GM19351 (cell line): ENCODE measurements around the gene PDIA4.
"Not testable (repeated sequence)": the region's sequence is repeated elsewhere in the genome, so short reads cannot be mapped to it uniquely, and the experiment has no call there.

ENCODE experiments used
- ATAC-seq: cut with Tn5 transposase; IDR thresholded peaks from one replicate; pipeline ENCODE4 v1.9.1; 2021; ENCODE audit warnings: mild to moderate bottlenecking, moderate library complexity; ENCODE audit not compliant: unreplicated experiment

PDIA4 gene, protein sequence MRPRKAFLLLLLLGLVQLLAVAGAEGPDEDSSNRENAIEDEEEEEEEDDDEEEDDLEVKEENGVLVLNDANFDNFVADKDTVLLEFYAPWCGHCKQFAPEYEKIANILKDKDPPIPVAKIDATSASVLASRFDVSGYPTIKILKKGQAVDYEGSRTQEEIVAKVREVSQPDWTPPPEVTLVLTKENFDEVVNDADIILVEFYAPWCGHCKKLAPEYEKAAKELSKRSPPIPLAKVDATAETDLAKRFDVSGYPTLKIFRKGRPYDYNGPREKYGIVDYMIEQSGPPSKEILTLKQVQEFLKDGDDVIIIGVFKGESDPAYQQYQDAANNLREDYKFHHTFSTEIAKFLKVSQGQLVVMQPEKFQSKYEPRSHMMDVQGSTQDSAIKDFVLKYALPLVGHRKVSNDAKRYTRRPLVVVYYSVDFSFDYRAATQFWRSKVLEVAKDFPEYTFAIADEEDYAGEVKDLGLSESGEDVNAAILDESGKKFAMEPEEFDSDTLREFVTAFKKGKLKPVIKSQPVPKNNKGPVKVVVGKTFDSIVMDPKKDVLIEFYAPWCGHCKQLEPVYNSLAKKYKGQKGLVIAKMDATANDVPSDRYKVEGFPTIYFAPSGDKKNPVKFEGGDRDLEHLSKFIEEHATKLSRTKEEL

DNA sequence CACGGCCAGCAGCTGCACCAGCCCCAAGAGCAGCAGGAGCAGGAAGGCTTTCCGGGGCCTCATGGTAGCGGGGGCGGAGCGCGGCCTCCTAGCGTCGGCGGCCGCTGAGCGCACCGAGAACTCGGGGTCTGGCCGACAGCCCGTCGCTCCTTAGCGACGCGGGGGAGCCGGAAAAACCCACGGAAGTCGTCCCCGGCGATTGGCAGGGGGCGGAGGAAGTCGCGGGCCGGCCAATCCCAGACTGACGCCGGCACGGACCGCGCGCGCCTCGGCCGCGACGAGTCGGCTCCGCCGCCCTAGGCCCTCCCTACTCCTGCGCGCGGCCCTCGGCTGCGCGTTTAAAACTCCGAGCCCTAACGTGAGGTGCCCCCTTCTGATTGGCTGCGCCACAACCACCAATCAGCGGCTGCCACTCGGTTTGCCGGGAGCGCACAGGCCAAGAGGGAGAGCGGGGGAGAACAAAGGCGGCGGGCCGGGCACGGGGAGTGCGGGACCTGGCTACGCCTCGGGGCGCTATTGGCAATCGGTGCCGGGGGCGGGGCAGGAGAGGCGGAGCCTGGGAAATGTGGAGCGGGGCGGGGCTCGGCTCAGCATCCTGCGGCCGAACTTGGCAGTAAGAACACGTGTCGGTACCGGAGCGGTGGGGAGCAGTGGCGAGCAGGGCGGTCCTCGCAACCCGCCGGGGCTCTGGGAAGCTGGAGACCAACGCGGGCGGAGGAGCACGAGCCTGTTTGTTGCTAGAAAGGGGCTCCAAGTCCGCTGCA is at the start of gene PDIA4:
TSS of gene PDIA4 (minus strand) at position 160 of the 764 bp plus-strand sequence. CDS start at position 63, 97 bp downstream.
- peak; percentile 89 for ATAC-seq

DNA sequence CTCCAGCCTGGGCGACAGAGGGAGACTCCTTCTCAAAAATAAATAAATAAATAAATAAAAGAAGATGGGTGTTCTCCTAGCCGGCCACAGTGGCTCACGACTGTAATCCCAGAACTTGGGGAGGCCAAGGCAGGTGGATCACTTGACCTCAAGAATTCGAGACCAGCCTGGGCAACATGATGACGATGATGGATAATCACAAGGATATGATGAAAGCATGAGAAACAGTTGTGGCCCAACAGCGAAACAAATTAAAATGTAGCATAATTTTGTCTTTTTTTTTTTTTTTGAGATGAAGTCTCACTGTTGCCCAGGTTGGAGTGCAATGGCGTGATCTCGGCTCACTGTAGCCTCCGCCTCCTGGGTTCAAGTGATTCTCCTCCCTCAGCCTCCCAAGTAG is 49.3 kb upstream of the PDIA4 start:
- ATAC-seq: no peak

DNA sequence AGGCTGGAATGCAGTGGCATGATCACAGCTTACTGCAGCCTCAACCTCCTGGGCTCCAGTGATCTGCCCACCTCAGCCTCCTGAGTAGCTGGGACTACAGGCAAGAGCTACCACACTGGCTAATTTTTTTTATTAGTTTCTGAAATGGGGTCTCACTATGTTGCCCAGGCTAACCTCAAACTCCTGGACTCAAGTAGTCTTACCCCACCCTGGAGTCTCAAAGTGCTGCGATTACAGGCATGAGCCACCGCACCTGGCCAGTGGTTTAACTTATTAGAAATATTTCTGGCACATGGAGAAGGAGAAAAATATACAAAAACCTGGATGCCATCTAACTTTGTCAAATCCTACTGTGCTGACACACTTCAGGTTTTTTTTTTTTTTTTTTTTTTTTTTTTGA is 47.0 kb upstream of the PDIA4 start:
- no peak for ATAC-seq

DNA sequence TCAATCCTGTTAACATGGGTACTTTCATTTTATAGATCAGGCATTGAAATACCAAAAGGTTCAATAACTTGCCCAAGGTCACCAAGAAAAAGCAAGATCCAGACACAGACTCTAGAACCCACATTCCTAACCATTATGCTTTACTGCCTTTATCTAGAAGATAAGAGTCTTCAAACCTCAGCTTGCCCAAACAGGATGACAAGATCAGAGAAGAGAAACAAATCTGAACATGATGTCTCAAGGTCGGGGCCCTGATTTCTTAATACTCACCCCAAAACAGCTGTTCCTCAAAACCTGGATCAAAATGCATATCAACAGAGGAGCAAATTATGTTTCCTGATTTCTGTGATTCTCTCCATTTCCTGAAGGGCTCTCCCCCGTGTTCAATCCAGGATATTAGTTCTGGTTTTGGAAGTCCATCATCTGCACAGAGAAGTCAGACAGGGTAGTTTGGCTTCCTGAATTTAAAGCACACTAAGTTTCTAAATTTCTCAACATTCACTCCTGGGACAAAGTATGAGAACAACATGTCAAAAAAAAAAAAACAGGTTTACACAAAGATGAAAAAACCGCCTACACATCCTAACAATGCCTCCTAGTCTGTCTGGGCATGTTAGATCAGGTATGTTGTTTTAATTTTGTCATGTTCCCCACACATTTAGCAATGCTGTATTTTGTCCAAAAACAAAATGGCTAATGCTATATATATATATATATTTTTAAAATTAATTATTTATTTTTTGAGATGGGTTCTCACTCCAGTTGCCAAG is 46.0 kb upstream of the PDIA4 start:
- no peak for ATAC-seq

DNA sequence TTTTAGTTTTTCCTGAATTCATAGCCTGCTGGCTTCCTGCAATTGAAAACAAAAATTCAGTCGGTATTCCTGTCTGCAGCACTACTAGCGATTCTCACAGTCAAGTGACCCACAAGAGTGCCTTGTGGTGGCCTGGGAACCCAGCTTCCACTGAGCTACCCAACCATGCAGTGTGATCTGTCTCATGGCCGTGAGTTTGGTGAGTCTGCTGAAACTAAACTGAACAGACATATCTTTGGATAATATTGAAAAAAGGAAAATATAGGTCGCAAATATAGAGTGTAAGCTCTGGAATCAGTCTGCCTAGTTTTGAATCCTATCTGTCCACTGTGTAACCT is 44.1 kb upstream of the PDIA4 start:
- ATAC-seq: no peak

DNA sequence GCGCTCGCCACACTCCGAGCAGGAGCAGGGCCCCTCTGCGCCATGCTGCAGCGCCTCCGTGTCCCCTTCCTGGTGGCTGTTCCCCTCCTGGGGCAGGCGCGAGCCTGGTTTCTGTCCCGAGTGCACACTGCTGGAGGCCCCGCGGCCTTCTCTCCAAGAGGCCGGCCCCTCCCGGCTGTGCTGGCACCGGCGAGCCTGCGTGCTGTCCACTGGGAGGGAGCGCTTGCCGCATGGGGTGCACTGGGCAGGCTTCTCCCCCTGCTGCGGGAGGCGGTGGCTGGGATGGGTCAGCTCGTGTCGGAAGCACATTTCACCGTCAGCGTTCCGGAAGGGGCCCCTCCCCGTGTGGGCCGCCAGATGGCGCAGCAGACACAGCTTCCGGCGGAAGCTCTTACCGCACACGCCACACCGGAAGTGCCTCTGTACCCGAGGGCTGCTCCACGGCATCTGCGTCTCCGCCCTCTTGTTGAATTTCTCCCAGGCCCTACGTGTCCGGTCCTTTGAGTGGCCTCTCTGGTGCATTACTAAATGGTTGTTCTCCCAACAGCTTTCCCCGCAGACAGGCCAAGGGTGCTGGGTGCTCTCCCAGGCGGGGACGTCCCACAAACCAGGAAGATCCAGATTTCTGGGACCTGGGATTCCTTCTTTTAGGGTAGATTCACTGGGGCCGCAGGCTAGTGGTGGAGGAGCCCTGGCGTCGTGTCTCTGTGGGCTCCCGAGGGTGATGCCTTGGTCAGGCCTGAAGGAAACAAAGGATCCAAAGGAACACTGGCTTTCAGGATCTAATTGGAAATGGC is 43.5 kb upstream of the PDIA4 start:
- ATAC-seq: no peak

DNA sequence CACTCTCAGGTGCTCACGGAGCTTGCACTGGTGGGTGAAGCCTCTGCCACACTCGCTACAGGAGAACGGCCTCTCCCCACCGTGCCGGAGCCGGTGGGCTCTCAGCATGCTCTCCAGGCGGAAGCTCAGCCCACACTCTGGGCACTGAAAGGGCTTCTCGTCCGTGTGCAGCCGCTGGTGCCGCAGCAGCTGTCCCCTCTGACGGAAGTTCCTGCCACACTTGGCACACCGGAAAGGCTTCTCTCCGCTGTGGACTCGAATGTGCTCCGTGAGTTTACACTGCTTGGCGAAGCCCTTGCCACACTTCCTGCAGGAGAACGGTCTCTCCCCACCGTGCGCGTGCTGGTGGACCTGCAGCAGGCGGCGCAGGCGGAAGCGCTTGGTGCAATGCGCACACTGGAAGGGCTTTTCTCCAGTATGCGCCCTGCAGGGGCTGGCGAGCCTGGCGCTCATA is 42.9 kb upstream of the PDIA4 start:
- no peak for ATAC-seq

DNA sequence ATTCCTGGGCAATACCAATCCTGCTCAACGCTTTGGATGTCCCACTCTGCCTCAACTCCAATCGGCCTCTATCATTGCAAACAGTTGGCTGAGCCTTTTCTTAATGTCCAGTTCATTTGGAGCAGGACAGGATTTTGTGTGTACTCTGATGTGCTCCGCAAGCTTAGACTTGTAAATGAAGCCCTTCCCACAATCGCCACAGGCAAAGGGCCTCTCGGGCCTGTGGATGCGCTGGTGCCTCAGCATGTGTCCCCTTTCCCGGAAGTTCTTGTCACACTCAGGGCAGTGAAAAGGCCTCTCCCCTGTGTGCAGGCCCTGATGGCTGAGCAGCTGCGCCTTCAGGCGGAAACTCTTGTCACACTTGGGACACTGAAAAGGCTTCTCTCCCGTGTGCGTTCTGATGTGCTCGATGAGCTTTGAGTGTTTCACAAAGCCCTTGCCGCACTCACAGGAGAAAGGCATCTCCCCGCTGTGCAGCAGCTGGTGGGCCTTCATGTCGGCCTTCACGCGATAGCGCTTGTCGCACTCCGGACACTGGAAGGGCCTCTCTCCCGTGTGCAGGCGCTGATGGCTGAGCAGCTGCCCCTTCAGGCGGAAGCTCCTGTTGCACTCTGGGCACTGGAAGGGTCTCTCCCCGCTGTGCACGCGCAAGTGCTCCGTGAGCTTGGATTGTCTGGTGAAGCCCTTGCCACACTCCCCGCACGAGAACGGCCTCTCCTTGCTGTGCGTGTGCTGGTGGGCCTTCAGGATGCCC is 42.2 kb upstream of the PDIA4 start:
- no peak for ATAC-seq

DNA sequence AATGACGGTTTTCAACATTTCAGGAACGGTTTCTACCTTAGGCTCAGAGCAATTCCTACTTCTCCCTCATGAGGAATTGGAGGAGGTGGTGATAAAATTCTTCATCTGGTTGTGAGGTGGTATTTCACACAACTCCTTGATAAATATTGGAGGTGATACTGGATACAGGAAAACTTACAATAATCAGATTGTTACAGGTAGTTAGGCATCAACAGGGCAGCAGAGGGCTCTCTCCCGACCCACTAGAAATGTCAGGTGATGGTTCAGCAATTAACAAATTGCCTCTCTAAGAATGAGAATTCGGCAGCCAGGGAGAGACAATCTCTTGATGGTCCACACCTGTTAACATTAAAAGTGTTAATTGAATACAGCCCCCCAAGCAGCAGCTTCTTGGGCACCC is 39.6 kb upstream of the PDIA4 start:
- no peak for ATAC-seq

DNA sequence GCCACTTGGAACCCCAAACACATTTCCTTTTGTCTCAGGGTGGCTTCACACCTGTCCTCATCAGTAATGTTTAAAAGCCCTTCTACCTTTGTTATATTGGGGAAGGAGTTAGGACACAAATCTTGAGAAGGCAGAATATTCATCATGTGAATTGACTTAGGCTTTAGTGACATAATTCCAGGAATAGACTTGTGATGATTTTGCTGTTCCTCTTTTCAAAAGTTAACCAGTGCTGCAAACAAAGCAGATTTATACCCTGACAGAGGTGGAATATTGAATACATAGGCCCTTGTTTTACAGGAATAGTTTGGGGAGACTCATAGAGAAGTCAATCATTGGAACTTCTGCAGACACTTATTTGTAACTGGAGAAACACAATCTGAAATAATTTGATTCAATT is 35.2 kb upstream of the PDIA4 start:
- no peak for ATAC-seq

DNA sequence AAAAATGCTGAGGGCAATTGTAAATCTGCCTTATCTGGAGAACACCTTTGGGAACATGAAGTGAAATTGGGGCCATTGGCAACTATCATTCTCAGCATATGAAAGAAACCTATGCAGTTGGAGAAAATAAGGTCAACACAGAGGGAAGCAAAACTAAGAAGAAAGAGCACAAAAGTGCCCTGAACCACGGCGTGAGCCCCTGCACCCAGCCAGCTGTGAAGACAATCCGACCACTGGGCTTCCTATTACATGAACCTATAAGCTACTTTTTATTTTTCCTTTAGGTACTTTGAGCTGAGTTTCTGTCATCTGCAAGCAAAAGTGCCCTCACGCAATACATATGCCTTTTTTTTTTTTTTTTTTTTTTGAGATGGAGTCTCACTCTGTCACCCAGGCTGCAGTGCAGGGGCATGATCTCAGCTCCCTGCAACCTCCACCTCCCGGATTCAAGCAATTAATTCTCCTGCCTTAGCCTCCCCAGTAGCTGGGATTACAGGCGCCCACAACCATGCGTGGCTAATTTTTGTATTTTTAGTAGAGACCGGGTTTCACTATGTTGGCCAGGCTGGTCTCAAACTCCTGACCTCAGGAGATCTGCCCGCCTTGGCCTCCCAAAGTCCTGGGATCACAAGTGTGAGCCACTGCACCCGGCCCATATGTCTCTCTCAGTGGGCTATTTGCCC is 34.1 kb upstream of the PDIA4 start:
- not testable (repeated sequence) for ATAC-seq

DNA sequence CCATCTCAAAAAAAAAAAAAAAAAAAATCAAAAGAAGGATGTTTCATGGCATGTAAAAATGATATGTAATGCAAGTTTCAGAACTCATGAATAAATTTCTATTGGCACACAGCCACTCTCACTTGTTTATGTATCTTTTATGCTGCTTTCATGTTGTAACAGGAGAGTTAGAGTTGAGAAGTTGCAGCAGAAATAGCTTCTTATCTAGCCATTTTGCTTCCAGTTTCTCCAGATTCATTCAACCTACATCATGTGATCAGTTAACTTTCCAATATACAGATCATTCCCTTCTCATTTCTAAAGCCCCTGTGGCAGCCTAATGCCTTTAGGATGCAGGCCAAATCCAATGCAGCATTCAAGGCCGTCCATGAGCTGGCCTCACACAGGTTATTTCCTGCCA is 31.9 kb upstream of the PDIA4 start:
- ATAC-seq: no peak

DNA sequence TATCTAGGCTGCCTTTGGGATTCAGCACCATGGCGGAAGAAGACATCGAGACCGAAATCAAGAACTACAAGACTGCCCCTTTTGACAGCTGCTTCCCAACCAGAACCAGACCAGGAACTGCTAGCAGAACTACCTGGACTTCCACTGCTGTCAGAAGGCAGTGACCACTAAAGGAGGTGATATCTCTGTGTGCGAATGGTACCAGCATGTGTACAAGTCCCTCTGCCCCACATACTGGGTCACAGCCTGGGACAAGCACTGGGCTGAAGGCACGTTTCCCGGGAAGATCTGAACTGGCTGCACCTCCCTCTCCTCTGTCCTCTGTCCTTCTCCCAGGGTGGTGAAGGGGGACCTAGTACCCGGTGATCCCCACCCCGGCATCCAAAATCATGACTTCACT is 25.6 kb upstream of the PDIA4 start:
- no peak for ATAC-seq

DNA sequence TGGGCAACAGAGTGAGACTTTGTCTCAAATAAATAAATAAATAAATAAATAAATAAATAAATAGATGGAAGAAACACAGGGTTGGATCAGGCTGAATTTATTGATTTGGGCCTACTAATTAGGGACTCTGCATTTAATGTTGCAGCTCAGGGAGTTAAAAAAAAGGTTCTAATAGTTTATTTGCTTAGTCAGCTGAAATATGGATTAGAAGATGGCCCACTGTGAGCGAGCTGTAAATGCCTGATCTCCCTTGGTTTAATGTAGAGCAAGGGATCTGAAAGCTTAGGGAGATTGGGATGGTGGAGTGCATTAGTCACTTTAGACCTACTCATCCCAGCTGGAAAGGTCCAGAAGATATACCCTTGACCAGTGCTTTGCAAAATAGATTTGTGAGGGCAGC is 25.1 kb upstream of the PDIA4 start:
- no peak for ATAC-seq

DNA sequence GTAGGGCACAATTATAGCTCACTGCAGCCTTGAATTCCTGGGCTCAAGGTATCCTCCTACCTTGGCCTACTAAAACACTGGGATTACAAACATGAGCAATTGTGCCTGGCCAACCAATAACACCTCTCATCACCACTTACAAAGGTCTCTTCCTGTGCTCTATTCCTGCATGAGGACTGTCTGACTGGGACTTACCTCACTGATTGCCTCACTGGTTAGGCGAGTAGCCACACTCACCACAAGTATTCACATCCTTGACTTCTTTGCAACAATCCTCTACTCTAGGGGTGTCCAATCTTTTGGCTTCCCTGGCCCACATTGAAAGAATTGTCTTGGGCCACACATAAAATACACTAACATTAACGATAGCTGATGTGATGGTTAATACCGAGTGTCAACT is 22.6 kb upstream of the PDIA4 start:
- ATAC-seq: no peak

DNA sequence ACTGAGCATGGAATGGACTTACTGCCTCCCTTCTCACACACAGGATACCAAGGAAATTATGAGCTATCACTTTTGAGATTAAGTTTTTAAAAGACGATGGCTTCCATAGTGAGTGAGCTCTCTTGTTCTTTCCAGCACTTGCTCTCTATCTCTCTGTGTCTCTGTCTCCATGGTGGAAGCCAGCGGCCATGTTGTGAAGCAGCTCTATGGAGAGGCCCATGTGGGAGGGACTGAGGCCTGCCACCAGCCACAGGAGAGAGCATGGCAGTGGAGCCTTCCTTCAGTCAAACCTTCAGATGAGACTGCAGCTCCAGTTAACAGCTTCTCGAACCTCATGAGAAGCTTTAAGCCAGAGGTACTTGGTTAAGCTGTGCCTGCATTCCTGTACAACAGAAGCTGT is 20.5 kb upstream of the PDIA4 start:
- no peak for ATAC-seq

DNA sequence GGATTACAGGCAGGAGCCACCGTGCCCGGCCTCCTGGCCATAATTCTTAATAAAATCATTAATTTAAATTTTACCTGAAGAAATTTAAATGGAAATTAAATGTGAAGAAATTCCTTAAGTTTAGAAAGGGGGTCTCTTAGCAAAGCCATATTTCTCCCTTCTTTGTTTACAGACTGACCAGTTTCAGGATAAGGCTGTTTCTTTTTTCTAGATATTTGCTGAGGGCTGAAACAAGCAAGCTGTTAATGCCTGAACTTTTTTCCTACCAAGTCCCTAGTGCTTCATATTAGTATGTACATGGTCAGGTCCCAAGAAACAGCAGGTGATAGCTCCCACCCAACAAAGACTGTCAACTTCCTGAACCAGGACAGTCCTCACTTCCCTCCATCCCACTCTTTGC is 18.1 kb upstream of the PDIA4 start:
- ATAC-seq: no peak

DNA sequence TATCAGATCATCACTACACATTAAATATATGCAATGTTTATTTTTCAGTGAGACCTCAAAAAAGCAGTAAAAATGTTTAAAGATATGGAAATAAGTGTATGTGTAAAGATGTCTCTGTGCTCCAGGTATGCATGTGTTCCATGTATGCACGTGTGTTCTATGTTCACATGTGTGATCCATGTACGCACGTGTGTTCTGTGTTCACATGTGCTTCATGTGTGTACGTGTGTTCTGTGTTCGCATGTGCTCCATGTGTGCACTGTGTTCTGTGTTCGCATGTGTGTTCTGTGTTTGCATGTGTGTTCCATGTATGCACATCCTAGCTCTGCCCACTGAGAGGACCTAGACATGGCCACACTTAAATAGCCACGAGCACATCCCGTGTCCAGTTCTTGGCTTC is 15.6 kb upstream of the PDIA4 start:
- no peak for ATAC-seq

DNA sequence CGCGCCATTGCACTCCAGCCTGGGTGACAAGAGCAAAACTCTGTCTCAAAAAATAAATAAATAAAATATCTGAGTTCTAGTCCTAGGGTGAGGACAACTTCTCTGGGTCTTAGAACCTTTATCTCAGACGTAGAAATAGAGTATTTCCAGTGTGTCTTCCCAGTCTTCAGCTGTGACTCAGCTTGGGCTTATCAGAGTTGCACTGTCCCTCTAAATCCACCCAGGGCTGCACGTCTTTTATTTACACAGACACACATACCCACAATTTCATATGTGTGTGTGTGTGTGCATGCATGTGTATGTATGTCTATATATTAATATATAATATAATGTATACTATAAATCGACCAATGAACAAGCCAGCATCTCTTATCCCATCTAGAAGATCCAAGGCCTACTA is 13.0 kb upstream of the PDIA4 start:
- no peak for ATAC-seq
